Ammon's horn (tissue), 1 donor: ENCODE measurements around the gene CEP20.
"Not testable (repeated sequence)": the region's sequence is repeated elsewhere in the genome, so short reads cannot be mapped to it uniquely, and the experiment has no call there.

Experiments used
- DNase-seq: peaks from one replicate; pipeline ENCODE4 v3.0.0-alpha.2; 2016; ENCODE audit warnings: low spot score

CEP20 gene

GRCh38 chr16:15857724-15858560 is 30.5 kb downstream of the CEP20 start:
- DNase-seq = no peak

- no peak for DNase-seq
Measured at GRCh38 chr16:15856901-15857698, 31.3 kb downstream of the CEP20 start, which contains the start of gene MYH11. Gene MYH11, minus strand, starts transcription at chr16:15857028. Its CDS starts 18,776 bp downstream, at chr16:15838252.

- DNase-seq = no peak
Measured at GRCh38 chr16:15856182-15856581, 32.2 kb downstream of the CEP20 start.

- no peak for DNase-seq
Measured at GRCh38 chr16:15855704-15856003, 32.7 kb downstream of the CEP20 start.

- no peak for DNase-seq
Measured at GRCh38 chr16:15854906-15855703, 33.3 kb downstream of the CEP20 start.

GRCh38 chr16:15854061-15854460 is 34.3 kb downstream of the CEP20 start:
- no peak for DNase-seq

- no peak for DNase-seq
Measured at GRCh38 chr16:15853021-15853420, 35.4 kb downstream of the CEP20 start.

- DNase-seq = not testable (repeated sequence)
Measured at GRCh38 chr16:15850555-15850954, 37.8 kb downstream of the CEP20 start.

GRCh38 chr16:15849209-15849981 is 39.0 kb downstream of the CEP20 start:
- no peak for DNase-seq

- DNase-seq = no peak
Measured at GRCh38 chr16:15847611-15848175, 40.7 kb downstream of the CEP20 start.

GRCh38 chr16:15846510-15846909 is 41.9 kb downstream of the CEP20 start:
- no peak for DNase-seq

GRCh38 chr16:15843635-15844279 is 44.6 kb downstream of the CEP20 start:
- DNase-seq = no peak

GRCh38 chr16:15839204-15839603 is 49.2 kb downstream of the CEP20 start:
- not testable (repeated sequence) for DNase-seq

- DNase-seq = no peak
Measured at GRCh38 chr16:15837761-15838160, 50.6 kb downstream of the CEP20 start.

- DNase-seq = no peak
Measured at GRCh38 chr16:15836965-15837611, 51.3 kb downstream of the CEP20 start.

GRCh38 chr16:15836074-15836473 is 52.3 kb downstream of the CEP20 start:
- DNase-seq = no peak

- DNase-seq = no peak
Measured at GRCh38 chr16:15835136-15835878, 53.1 kb downstream of the CEP20 start.

GRCh38 chr16:15834502-15834901 is 53.9 kb downstream of the CEP20 start:
- no peak for DNase-seq

GRCh38 chr16:15833541-15833940 is 54.9 kb downstream of the CEP20 start:
- no peak for DNase-seq

- DNase-seq = no peak
Measured at GRCh38 chr16:15832241-15832640, 56.2 kb downstream of the CEP20 start.
